ENCODE measurements around the gene POLD2.

- TF ChIP-seq SUZ12 (IDR thresholded peaks at IDR 0.05; ENCODE audit: extremely low read depth, insufficient read depth, insufficient read length) = no peak
- TF ChIP-seq ZNF274 (IDR thresholded peaks at IDR 0.05; ENCODE audit: low read depth, low read length) = no peak
Measured at GRCh38 chr7:44095781-44096180, 27.6 kb downstream of the POLD2 start.

Measured in NT2/D1 (cell line).